Panc1 (cell line): Measurements from ENCODE around the gene SPATA20. TPM values are rescaled to one million over a fixed set of nuclear protein-coding genes. Genes with fewer than 3 reads are reported as not detected.

Experiments
- ATAC-seq: fragments of 200-7000 bp; cut with Tn5 transposase; 2 replicates; pipeline ENCODE4 v1.9.1; 2020; ENCODE audit warnings: mild to moderate bottlenecking, moderate library complexity
- BruUV-seq: library from RNA; stranded (reverse); fragments of 400-500 nt; replicated peaks from 2 replicates; lab custom pipeline; 2021; lab: Mats Ljungman, UMichigan
- CTCF ChIA-PET: fragments of 300-600 bp; sonication (Branson Sonifier 250); formaldehyde crosslinking; loops from one replicate; lab custom pipeline; 2022; ENCODE audit warnings: antibody characterized with exemption; lab: Charles Lee
- POLR2A ChIA-PET: fragments of 300-600 bp; sonication (Branson Sonifier 250); formaldehyde crosslinking; loops from one replicate; lab custom pipeline; 2022; ENCODE audit warnings: antibody characterized with exemption; lab: Charles Lee
- DNase-seq: peaks from one replicate; pipeline ENCODE4 v3.0.0-alpha.2; 2010; ENCODE audit warnings: low read depth, low spot score
- H3K27ac ChIP-seq: 2 replicates; pipeline ENCODE4 v1.5.1; 2011; ENCODE audit warnings: mild to moderate bottlenecking, low read length, inconsistent platforms
- H3K27me3 ChIP-seq: fragments of 200-500 bp; sonication (Bioruptor generic); 2 replicates; pipeline ENCODE4 v1.6.0; 2014; ENCODE audit warnings: low read length, inconsistent platforms; ENCODE audit not compliant: control insufficient read depth, insufficient read depth
- H3K36me3 ChIP-seq: fragments of 200-500 bp; sonication (Bioruptor generic); 2 replicates; pipeline ENCODE4 v1.5.1; 2014; ENCODE audit warnings: inconsistent platforms, mild to moderate bottlenecking, low read length, moderate library complexity; ENCODE audit not compliant: control insufficient read depth, insufficient read depth
- H3K4me1 ChIP-seq: 2 replicates; pipeline ENCODE4 v1.5.1; 2011; ENCODE audit warnings: inconsistent platforms, mild to moderate bottlenecking, low read length, moderate library complexity; ENCODE audit not compliant: control insufficient read depth, insufficient read depth
- H3K4me3 ChIP-seq, 2 experiments: 2 replicates each; pipeline ENCODE4 v1.5.1; 2011 to 2012; ENCODE audit warnings: low read depth in 2 of 2, low read length in 2 of 2, mild to moderate bottlenecking in 2 of 2, inconsistent platforms in 1 of 2, moderate library complexity in 1 of 2
- H3K9me3 ChIP-seq: fragments of 200-500 bp; sonication (Bioruptor generic); 2 replicates; pipeline ENCODE4 v1.5.1; 2014; ENCODE audit warnings: low read depth, mild to moderate bottlenecking, inconsistent platforms, low read length, moderate library complexity; ENCODE audit not compliant: control insufficient read depth, insufficient read depth
- CTCF ChIP-seq: fragments of 450-650 bp; IDR thresholded peaks from 2 replicates; pipeline ENCODE4 v1.5.1; 2017; ENCODE audit warnings: mild to moderate bottlenecking
- POLR2AphosphoS5 ChIP-seq: IDR thresholded peaks from 2 replicates; pipeline ENCODE4 v1.6.1; 2012; ENCODE audit warnings: mild to moderate bottlenecking, low read depth, low read length, moderate library complexity
- REST ChIP-seq, 2 experiments: IDR thresholded peaks; 2 replicates each; pipeline ENCODE4 v1.6.1; 2011 to 2012; ENCODE audit warnings: low read depth in 2 of 2, control low read depth in 1 of 2, low read length in 1 of 2, mild to moderate bottlenecking in 1 of 2, moderate library complexity in 1 of 2; ENCODE audit not compliant: insufficient read depth in 1 of 2
- SIN3A ChIP-seq: IDR thresholded peaks from 2 replicates; pipeline ENCODE4 v1.6.1; 2012; ENCODE audit warnings: low read depth, mild to moderate bottlenecking, low read length, moderate library complexity, borderline replicate concordance; ENCODE audit not compliant: insufficient read depth
- TCF7L2 ChIP-seq: IDR thresholded peaks from 2 replicates; pipeline ENCODE4 v1.6.1; 2011; ENCODE audit warnings: mild to moderate bottlenecking, low read depth, low read length, inconsistent platforms
- in situ Hi-C: cut with HindIII; loops from 2 replicates; pipeline ENCODE4 v1.10.0; 2016; ENCODE audit warnings: low sequenced_read_pairs, low pct_unique_long_range_greater_than_20kb
- intact Hi-C: fragments of 100-400 bp; cut with micrococcal nuclease; formaldehyde crosslinking; loops from one replicate; pipeline ENCODE4 v1.10.0; 2022; ENCODE audit not compliant: unreplicated experiment
- total RNA-seq: library from RNA; stranded (reverse); gene quantifications from one replicate; pipeline ENCODE4 v1.2.1, GENCODE V29; 2021; ENCODE audit not compliant: unreplicated experiment

Gene SPATA20
- total RNA-seq, 1 experiment from 2014 or later = 82.2 TPM

DNA sequence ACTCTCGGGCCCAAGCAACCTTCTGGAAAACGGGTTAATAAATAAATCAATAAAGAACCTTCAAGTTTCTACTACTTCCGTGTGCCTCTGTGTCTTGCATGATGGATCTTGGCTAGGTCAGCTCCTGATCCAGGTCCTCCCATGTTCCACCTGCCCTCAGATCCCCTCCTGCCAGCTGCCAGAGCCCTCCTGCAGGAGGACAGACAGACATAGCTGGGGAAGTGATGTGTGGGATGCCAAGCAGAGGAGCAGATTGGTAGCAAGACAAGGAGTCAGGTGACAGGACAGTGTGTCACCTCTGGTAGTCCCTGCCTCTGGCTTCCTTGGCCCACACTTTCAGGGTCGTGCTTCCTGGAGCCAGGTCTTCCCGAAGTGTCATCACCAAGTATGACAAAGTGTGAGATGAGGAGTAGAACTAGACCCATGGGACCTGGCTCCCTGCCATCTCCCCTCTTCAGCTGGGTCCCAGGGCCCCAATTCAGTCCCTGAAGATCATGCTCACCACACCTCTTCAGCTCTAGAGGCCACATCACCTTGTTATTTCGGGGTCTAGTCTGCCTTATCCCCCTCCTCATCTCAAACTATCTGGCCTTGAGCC lies 15.4 kb upstream of the SPATA20 start:
- ATAC-seq (no peak), DNase-seq (no peak)
- no peak overlapping the region for H3K27ac ChIP-seq
- ChIA-PET POLR2A (no interaction called here), CTCF (interaction anchor here (0.6 kb wide), 1 partner anchor 31 kb away, joined by 3 read pairs; no protein-coding TSS in a partner anchor)
- intact Hi-C loops = loop anchor here (5.0 kb wide), 1 partner anchor 49 kb away; no protein-coding TSS in a partner anchor
- no peaks in the 10 kb centered on the region for H3K27me3 ChIP-seq
- TF ChIP-seq TCF7L2 (no peak), SIN3A (no peak), CTCF (no peak), REST (IDR thresholded peaks at IDR 0.05; ENCODE audit: insufficient read depth in 1 of 2, low read depth in 2 of 2, low read length in 1 of 2) (no peak), POLR2AphosphoS5 (no peak)
- H3K4me1 ChIP-seq = peaks cover 28% of the 10 kb centered on the region
- H3K36me3 ChIP-seq = no peaks in the 10 kb centered on the region; the same call in 1 of the 2 replicates
- H3K9me3 ChIP-seq = no peaks in the 10 kb centered on the region
- no TSS peak for BruUV-seq
- in situ Hi-C loops = no loop called here
- no peak overlapping the region for H3K4me3 ChIP-seq

DNA sequence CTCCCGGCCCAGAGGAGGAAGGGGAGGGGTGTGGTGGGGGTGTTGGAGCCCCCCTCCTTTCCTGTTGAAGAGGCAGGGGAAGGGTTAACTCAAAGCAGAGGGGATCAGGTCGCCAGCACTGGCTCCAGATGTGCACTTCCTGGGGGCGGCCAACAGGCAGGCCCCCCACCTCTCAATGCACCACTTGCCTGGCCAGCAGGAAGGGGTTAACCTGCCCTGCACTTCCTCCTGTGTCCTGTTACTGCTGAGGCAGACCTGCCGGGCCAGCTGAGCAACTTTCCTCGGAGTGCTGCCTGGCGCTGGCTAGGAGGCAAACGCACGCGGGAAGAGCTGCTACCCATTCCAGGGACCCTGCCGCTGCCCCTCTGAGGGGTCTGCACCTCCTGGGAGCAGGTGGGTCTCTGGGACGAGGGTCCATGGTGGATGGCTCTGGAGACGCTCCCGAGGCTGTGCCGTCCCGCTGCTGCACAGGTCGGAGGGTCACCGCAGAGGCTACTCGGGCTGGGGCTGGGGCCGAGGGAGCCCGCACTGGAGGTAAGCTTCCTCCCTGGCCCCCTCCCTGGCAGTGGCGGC lies 14.4 kb upstream of the SPATA20 start, which contains the start of gene EPN3:
Gene EPN3 (plus strand): TSS at position 284 of the 573 bp plus-strand sequence. CDS start 3,822 bp downstream, outside the sequence.
- in situ Hi-C loops (no loop called here), intact Hi-C loops (loop anchor here (5.0 kb wide), 1 partner anchor 50 kb away; no protein-coding TSS in a partner anchor)
- ChIA-PET POLR2A (interaction anchor here (0.5 kb wide), 1 partner anchor 23 kb away, joined by 3 read pairs; no protein-coding TSS in a partner anchor), CTCF (interaction anchor here (1.1 kb wide), 1 partner anchor 163 kb away, joined by 3 read pairs; no protein-coding TSS in a partner anchor)
- no peaks in the 10 kb centered on the region for H3K27me3 ChIP-seq
- DNase-seq (no peak), ATAC-seq (peak; percentile 68)
- H3K36me3 ChIP-seq = no peaks in the 10 kb centered on the region; the same call in 1 of the 2 replicates
- peak within 1 kb of the TSS; percentile 27 to 34 for H3K4me3 ChIP-seq
- TF ChIP-seq POLR2AphosphoS5 (no peak), CTCF (no peak), REST (IDR thresholded peaks at IDR 0.05; ENCODE audit: insufficient read depth in 1 of 2, low read depth in 2 of 2, low read length in 1 of 2) (no peak), SIN3A (no peak), TCF7L2 (no peak)
- no TSS peak for BruUV-seq
- H3K27ac ChIP-seq = 0 out of 2 replicates have a peak within 1 kb of the TSS, but pooled peaks have one; percentile 40
- peaks cover 28% of the 10 kb centered on the region for H3K4me1 ChIP-seq
- no peaks in the 10 kb centered on the region for H3K9me3 ChIP-seq
